GM23338 (cell line): ENCODE measurements around the gene DAB1. TPM values are rescaled to one million over a fixed set of nuclear protein-coding genes. Genes with fewer than 3 reads are reported as not detected.

ENCODE experiments used
- ATAC-seq: fragments of 200-7000 bp; cut with Tn5 transposase; 3 replicates; pipeline ENCODE4 v1.9.1; 2020
- DNase-seq: peaks from one replicate; pipeline ENCODE4 v3.0.0-alpha.2; 2015; ENCODE audit warnings: low spot score
- H2AFZ ChIP-seq: fragments of 200-600 bp; sonication (generic); 2 replicates; pipeline ENCODE4 v1.8.0; 2016; ENCODE audit warnings: antibody characterized with exemption, mild to moderate bottlenecking, moderate library complexity
- H3F3A ChIP-seq: fragments of 200-600 bp; sonication (generic); replicated peaks from 2 replicates; pipeline ENCODE4 v1.8.0; 2017; ENCODE audit warnings: antibody characterized with exemption, mixed run types, low read depth
- H3K27ac ChIP-seq: fragments of 200-600 bp; sonication (generic); 2 replicates; pipeline ENCODE4 v1.6.1; 2016; ENCODE audit warnings: low read depth
- H3K27me3 ChIP-seq: fragments of 200-600 bp; sonication (generic); 2 replicates; pipeline ENCODE4 v1.8.0; 2016; ENCODE audit warnings: mild to moderate bottlenecking, mixed run types, moderate library complexity; ENCODE audit not compliant: insufficient read depth
- H3K36me3 ChIP-seq: fragments of 200-600 bp; sonication (generic); 2 replicates; pipeline ENCODE4 v1.8.0; 2016; ENCODE audit warnings: mild to moderate bottlenecking; ENCODE audit not compliant: insufficient read depth
- H3K4me1 ChIP-seq: fragments of 200-600 bp; sonication (generic); 2 replicates; pipeline ENCODE4 v1.8.0; 2016; ENCODE audit warnings: mild to moderate bottlenecking, moderate library complexity; ENCODE audit not compliant: insufficient read depth
- H3K4me2 ChIP-seq: fragments of 200-600 bp; sonication (generic); 2 replicates; pipeline ENCODE4 v1.7.1; 2017; ENCODE audit warnings: mixed run types
- H3K4me3 ChIP-seq: fragments of 200-600 bp; sonication (generic); 2 replicates; pipeline ENCODE4 v1.6.1; 2016; ENCODE audit warnings: mixed run types
- H3K79me2 ChIP-seq: fragments of 200-600 bp; sonication (generic); replicated peaks from 2 replicates; pipeline ENCODE4 v1.8.0; 2017; ENCODE audit warnings: mild to moderate bottlenecking; ENCODE audit not compliant: insufficient read depth
- H3K9me2 ChIP-seq: fragments of 200-600 bp; sonication (generic); 2 replicates; pipeline ENCODE4 v1.8.0; 2017; ENCODE audit not compliant: insufficient read depth
- H4K20me1 ChIP-seq: fragments of 200-600 bp; sonication (generic); replicated peaks from 2 replicates; pipeline ENCODE4 v1.8.0; 2017; ENCODE audit warnings: mild to moderate bottlenecking; ENCODE audit not compliant: insufficient read depth
- H3K27ac Mint-ChIP-seq: 2 replicates; pipeline ENCODE4 v1.8.0; 2020; ENCODE audit warnings: inconsistent platforms, mild to moderate bottlenecking, moderate library complexity, mixed read lengths
- H3K27me3 Mint-ChIP-seq: 3 replicates; pipeline ENCODE4 v1.8.0; 2022; ENCODE audit warnings: low read depth, mild to moderate bottlenecking, moderate library complexity, mixed read lengths, inconsistent platforms; ENCODE audit not compliant: insufficient read depth, poor library complexity
- H3K36me3 Mint-ChIP-seq: 3 replicates; pipeline ENCODE4 v1.8.0; 2021; ENCODE audit warnings: low read depth, mild to moderate bottlenecking, inconsistent platforms, moderate library complexity, mixed read lengths
- H3K4me1 Mint-ChIP-seq: 3 replicates; pipeline ENCODE4 v1.8.0; 2020; ENCODE audit warnings: mild to moderate bottlenecking, inconsistent platforms, mixed read lengths
- H3K4me3 Mint-ChIP-seq: 3 replicates; pipeline ENCODE4 v1.8.0; 2021; ENCODE audit warnings: moderate library complexity, mild to moderate bottlenecking, inconsistent platforms, mixed read lengths
- H3K9me3 Mint-ChIP-seq: 3 replicates; pipeline ENCODE4 v1.8.0; 2020; ENCODE audit warnings: moderate library complexity, mild to moderate bottlenecking, inconsistent platforms, mixed read lengths
- CREB1 ChIP-seq: fragments of 250-450 bp; sonication (Bioruptor Pico); IDR thresholded peaks from 2 replicates; pipeline ENCODE4 v1.5.0; 2020; ENCODE audit warnings: low read depth, mild to moderate bottlenecking, moderate library complexity
- ETS1 ChIP-seq: IDR thresholded peaks from 2 replicates; pipeline ENCODE4 v1.6.1; 2016; ENCODE audit warnings: antibody characterized with exemption
- EZH2 ChIP-seq: fragments of 200-600 bp; sonication (generic); IDR thresholded peaks from one replicate; pipeline ENCODE4 v1.8.0; 2017; ENCODE audit warnings: antibody characterized with exemption, mild to moderate bottlenecking, low read depth; ENCODE audit not compliant: unreplicated experiment
- EZH2phosphoT487 ChIP-seq: fragments of 200-600 bp; sonication (generic); IDR thresholded peaks from one replicate; pipeline ENCODE4 v1.8.1; 2018; ENCODE audit warnings: antibody characterized with exemption; ENCODE audit not compliant: unreplicated experiment
- JUNB ChIP-seq: IDR thresholded peaks from one replicate; pipeline ENCODE4 v1.6.1; 2016; ENCODE audit warnings: antibody characterized with exemption; ENCODE audit not compliant: unreplicated experiment
- POLR2AphosphoS5 ChIP-seq: IDR thresholded peaks from 2 replicates; pipeline ENCODE4 v1.6.1; 2016; ENCODE audit warnings: antibody characterized with exemption, low read depth
- STAT1 ChIP-seq: IDR thresholded peaks from one replicate; pipeline ENCODE4 v1.6.1; 2016; ENCODE audit warnings: antibody characterized with exemption; ENCODE audit not compliant: unreplicated experiment
- ZNF114 ChIP-seq: fragments of 250-450 bp; sonication (Bioruptor Pico); IDR thresholded peaks from 2 replicates; pipeline ENCODE4 v1.5.0; 2020; ENCODE audit warnings: mild to moderate bottlenecking, moderate library complexity
- ZNF331 ChIP-seq: fragments of 250-450 bp; sonication (Bioruptor Pico); IDR thresholded peaks from 2 replicates; pipeline ENCODE4 v1.5.0; 2020; ENCODE audit warnings: low read depth, mild to moderate bottlenecking, moderate library complexity
- ZNF462 ChIP-seq: fragments of 250-450 bp; sonication (Bioruptor Pico); IDR thresholded peaks from 2 replicates; pipeline ENCODE4 v1.5.0; 2020; ENCODE audit warnings: mild to moderate bottlenecking, moderate library complexity
- polyA plus RNA-seq: library from polyadenylated mRNA; unstranded; fragments of >200 nt; fragmentation: Nextera tagmentation; extraction: Ambion mirVana; gene quantifications from 2 replicates; pipeline ENCODE4 v1.2.1, GENCODE V29; 2016
- total RNA-seq: library from RNA; depleted of rRNA; stranded (reverse); fragments of >200 nt; shearing (Covaris generic); gene quantifications from 2 replicates; pipeline ENCODE4 v1.2.3, GENCODE V29; 2014
- TF ChIP-seq, protein P1 (sequence below): IDR thresholded peaks from one replicate; pipeline ENCODE4 v1.6.1; 2018; ENCODE audit warnings: antibody characterized with exemption; ENCODE audit not compliant: unreplicated experiment
- TF ChIP-seq, protein P2 (sequence below), 2 experiments: fragments of 200-600 bp in 1 of 2; sonication (generic) in 1 of 2; conservative IDR thresholded peaks; 2 replicates each; pipeline versions ENCODE4 v1.5.1 to v1.6.1; 2016 to 2017; ENCODE audit warnings: antibody characterized with exemption in 2 of 2, low read depth in 2 of 2, mild to moderate bottlenecking in 2 of 2, moderate library complexity in 1 of 2

Gene DAB1
- total and polyA plus RNA-seq, 2 experiments from 2014 or later = 12.8 to 14.5 TPM

GRCh38 chr1:57249511-57249910 is 174.3 kb downstream of the DAB1 start:
- no peak overlapping the region for H3K27ac ChIP-seq
- no peaks in the 10 kb centered on the region for H3K79me2 ChIP-seq
- H2AFZ ChIP-seq = no peak overlapping the region
- TF ChIP-seq ZNF114 (CRISPR knock-in tag) (no peak), POLR2AphosphoS5 (no peak), ZNF462 (no peak), CREB1 (CRISPR knock-in tag) (no peak), JUNB (no peak), ZNF331 (CRISPR knock-in tag) (no peak), STAT1 (no peak), EZH2 (no peak), ETS1 (no peak), EZH2phosphoT487 (no peak)
- TF ChIP-seq, protein P1, sequence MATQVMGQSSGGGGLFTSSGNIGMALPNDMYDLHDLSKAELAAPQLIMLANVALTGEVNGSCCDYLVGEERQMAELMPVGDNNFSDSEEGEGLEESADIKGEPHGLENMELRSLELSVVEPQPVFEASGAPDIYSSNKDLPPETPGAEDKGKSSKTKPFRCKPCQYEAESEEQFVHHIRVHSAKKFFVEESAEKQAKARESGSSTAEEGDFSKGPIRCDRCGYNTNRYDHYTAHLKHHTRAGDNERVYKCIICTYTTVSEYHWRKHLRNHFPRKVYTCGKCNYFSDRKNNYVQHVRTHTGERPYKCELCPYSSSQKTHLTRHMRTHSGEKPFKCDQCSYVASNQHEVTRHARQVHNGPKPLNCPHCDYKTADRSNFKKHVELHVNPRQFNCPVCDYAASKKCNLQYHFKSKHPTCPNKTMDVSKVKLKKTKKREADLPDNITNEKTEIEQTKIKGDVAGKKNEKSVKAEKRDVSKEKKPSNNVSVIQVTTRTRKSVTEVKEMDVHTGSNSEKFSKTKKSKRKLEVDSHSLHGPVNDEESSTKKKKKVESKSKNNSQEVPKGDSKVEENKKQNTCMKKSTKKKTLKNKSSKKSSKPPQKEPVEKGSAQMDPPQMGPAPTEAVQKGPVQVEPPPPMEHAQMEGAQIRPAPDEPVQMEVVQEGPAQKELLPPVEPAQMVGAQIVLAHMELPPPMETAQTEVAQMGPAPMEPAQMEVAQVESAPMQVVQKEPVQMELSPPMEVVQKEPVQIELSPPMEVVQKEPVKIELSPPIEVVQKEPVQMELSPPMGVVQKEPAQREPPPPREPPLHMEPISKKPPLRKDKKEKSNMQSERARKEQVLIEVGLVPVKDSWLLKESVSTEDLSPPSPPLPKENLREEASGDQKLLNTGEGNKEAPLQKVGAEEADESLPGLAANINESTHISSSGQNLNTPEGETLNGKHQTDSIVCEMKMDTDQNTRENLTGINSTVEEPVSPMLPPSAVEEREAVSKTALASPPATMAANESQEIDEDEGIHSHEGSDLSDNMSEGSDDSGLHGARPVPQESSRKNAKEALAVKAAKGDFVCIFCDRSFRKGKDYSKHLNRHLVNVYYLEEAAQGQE = no peak
- TF ChIP-seq, protein P2, sequence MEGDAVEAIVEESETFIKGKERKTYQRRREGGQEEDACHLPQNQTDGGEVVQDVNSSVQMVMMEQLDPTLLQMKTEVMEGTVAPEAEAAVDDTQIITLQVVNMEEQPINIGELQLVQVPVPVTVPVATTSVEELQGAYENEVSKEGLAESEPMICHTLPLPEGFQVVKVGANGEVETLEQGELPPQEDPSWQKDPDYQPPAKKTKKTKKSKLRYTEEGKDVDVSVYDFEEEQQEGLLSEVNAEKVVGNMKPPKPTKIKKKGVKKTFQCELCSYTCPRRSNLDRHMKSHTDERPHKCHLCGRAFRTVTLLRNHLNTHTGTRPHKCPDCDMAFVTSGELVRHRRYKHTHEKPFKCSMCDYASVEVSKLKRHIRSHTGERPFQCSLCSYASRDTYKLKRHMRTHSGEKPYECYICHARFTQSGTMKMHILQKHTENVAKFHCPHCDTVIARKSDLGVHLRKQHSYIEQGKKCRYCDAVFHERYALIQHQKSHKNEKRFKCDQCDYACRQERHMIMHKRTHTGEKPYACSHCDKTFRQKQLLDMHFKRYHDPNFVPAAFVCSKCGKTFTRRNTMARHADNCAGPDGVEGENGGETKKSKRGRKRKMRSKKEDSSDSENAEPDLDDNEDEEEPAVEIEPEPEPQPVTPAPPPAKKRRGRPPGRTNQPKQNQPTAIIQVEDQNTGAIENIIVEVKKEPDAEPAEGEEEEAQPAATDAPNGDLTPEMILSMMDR (conservative IDR thresholded peaks at IDR 0.05; ENCODE audit: low read depth in 2 of 2) = no peak
- peaks cover 19% of the 10 kb centered on the region for H3K9me3 Mint-ChIP-seq
- H3K27ac Mint-ChIP-seq = no peak overlapping the region
- H3K4me1 ChIP-seq = no peaks in the 10 kb centered on the region
- H3K36me3 Mint-ChIP-seq = peaks cover 25% of the 10 kb centered on the region
- H3K4me3 ChIP-seq = no peak overlapping the region
- H3K9me2 ChIP-seq = no peaks in the 10 kb centered on the region
- ATAC-seq = no peak
- H3K36me3 ChIP-seq = no peaks in the 10 kb centered on the region; the same call in 1 of the 2 replicates
- H3K27me3 ChIP-seq = no peaks in the 10 kb centered on the region
- peaks cover 14% of the 10 kb centered on the region for H3K4me1 Mint-ChIP-seq
- no peak for DNase-seq
- H3K4me2 ChIP-seq = no peak overlapping the region
- H4K20me1 ChIP-seq = peaks cover 3% of the 10 kb centered on the region
- H3F3A ChIP-seq = no peaks in the 10 kb centered on the region
- no peak overlapping the region for H3K4me3 Mint-ChIP-seq
- H3K27me3 Mint-ChIP-seq = no peaks in the 10 kb centered on the region
